ENCODE measurements around the gene PDSS2. TPM values are rescaled to one million over a fixed set of nuclear protein-coding genes. Genes with fewer than 3 reads are reported as not detected.

Gene PDSS2
- total RNA-seq, 6 experiments from 2014 or later, result 13.3 to 16.9 (median 14.6) TPM

DNA sequence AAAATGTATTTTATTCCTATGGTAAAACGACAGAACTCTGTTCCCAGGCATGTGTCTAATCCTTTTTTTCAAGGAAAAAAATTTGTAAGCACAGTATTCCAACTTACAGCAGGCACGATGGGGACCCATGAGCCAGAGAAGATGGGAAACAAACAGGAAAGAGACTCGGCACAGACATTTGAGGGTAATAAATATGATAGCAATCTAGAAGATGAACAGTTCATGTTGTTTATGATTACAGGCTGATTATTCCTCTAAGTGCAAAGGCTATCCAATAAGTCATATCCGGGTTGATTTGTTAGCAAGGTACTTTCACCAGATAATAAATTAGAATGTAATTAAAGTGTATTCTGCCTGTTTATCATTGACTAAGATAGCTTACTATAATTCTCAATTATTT is 43.2 kb downstream of the PDSS2 start:
- no peaks in the 10 kb centered on the region for H3K9me3 Mint-ChIP-seq
- no peak for DNase-seq
- no peaks in the 10 kb centered on the region for H3K27me3 Mint-ChIP-seq (ENCODE audit: insufficient read depth)
- TF ChIP-seq, protein P1, sequence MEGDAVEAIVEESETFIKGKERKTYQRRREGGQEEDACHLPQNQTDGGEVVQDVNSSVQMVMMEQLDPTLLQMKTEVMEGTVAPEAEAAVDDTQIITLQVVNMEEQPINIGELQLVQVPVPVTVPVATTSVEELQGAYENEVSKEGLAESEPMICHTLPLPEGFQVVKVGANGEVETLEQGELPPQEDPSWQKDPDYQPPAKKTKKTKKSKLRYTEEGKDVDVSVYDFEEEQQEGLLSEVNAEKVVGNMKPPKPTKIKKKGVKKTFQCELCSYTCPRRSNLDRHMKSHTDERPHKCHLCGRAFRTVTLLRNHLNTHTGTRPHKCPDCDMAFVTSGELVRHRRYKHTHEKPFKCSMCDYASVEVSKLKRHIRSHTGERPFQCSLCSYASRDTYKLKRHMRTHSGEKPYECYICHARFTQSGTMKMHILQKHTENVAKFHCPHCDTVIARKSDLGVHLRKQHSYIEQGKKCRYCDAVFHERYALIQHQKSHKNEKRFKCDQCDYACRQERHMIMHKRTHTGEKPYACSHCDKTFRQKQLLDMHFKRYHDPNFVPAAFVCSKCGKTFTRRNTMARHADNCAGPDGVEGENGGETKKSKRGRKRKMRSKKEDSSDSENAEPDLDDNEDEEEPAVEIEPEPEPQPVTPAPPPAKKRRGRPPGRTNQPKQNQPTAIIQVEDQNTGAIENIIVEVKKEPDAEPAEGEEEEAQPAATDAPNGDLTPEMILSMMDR (IDR thresholded peaks at IDR 0.05), result no peak
- no peak overlapping the region for H3K4me3 Mint-ChIP-seq
- H3K4me1 Mint-ChIP-seq (ENCODE audit: low read depth), result peaks cover 24% of the 10 kb centered on the region
- no peak overlapping the region for H3K27ac Mint-ChIP-seq
- H3K36me3 Mint-ChIP-seq (ENCODE audit: low read depth), result no peaks in the 10 kb centered on the region

- Mint-ChIP-seq H3K4me3 (no peak overlapping the region), H3K36me3 (ENCODE audit: low read depth) (no peaks in the 10 kb centered on the region), H3K4me1 (ENCODE audit: low read depth) (peaks cover 24% of the 10 kb centered on the region), H3K27ac (no peak overlapping the region), H3K27me3 (ENCODE audit: insufficient read depth) (no peaks in the 10 kb centered on the region), H3K9me3 (no peaks in the 10 kb centered on the region)
- TF ChIP-seq, protein P1 (IDR thresholded peaks at IDR 0.05), result no peak
- no peak for DNase-seq
Measured at GRCh38 chr6:107413966-107414645, 45.3 kb downstream of the PDSS2 start.

GRCh38 chr6:107411161-107411560 is 48.2 kb downstream of the PDSS2 start:
- Mint-ChIP-seq H3K36me3 (ENCODE audit: low read depth) (no peaks in the 10 kb centered on the region), H3K9me3 (no peaks in the 10 kb centered on the region), H3K27me3 (ENCODE audit: insufficient read depth) (no peaks in the 10 kb centered on the region), H3K27ac (no peak overlapping the region), H3K4me3 (no peak overlapping the region), H3K4me1 (ENCODE audit: low read depth) (peaks cover 17% of the 10 kb centered on the region)
- DNase-seq, result no peak
- TF ChIP-seq, protein P1 (IDR thresholded peaks at IDR 0.05), result no peak

DNA sequence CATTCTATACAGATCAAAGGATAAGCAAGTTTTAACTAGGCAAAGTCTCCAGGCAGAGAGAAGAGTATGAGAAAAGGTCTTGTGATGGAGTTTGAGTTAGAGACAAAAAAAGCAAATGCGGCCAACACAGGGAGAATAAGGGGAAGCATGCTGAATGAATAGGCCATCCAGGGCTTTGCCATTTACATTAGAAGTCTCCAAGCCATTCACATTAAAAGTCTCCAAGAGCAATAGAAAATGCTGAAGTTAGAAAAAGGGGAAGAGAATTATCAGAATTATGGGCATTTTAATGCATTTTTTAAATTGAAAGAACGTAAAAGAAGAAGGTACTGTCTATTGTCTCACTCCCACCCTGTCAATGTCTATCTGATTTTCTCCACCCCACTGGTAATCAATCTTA is 49.4 kb downstream of the PDSS2 start:
- H3K36me3 Mint-ChIP-seq (ENCODE audit: low read depth), result peaks cover 5% of the 10 kb centered on the region
- no peak for DNase-seq
- no peaks in the 10 kb centered on the region for H3K27me3 Mint-ChIP-seq (ENCODE audit: insufficient read depth)
- H3K27ac Mint-ChIP-seq, result no peak overlapping the region
- H3K9me3 Mint-ChIP-seq, result peaks cover 4% of the 10 kb centered on the region; the same call in 1 of the 2 replicates
- TF ChIP-seq, protein P1 (IDR thresholded peaks at IDR 0.05), result no peak
- H3K4me3 Mint-ChIP-seq, result no peak overlapping the region
- peaks cover 12% of the 10 kb centered on the region for H3K4me1 Mint-ChIP-seq (ENCODE audit: low read depth)

GRCh38 chr6:107408714-107409113 is 50.6 kb downstream of the PDSS2 start:
- H3K4me1 Mint-ChIP-seq (ENCODE audit: low read depth), result peaks cover 4% of the 10 kb centered on the region
- TF ChIP-seq, protein P1 (IDR thresholded peaks at IDR 0.05), result no peak

More at GRCh38 chr6:107408714-107409113, 50.6 kb downstream of the PDSS2 start:
- peaks cover 12% of the 10 kb centered on the region; the same call in 1 of the 2 replicates for H3K9me3 Mint-ChIP-seq
- H3K27ac Mint-ChIP-seq, result no peak overlapping the region
- DNase-seq, result no peak
- no peak overlapping the region for H3K4me3 Mint-ChIP-seq
- no peaks in the 10 kb centered on the region; the same call in 1 of the 2 replicates for H3K27me3 Mint-ChIP-seq (ENCODE audit: insufficient read depth)
- H3K36me3 Mint-ChIP-seq (ENCODE audit: low read depth), result peaks cover 17% of the 10 kb centered on the region

Measured in HFFc6 (cell line).